ENCODE data around the gene WFDC11.
"Not testable (repeated sequence)": the region's sequence is repeated elsewhere in the genome, so short reads cannot be mapped to it uniquely, and the experiment has no call there.

WFDC11 gene

GRCh38 chr20:45679650-45680049 is 9.6 kb upstream of the WFDC11 start:
- DNase-seq (ENCODE audit: low read depth): no peak
- no peak overlapping the region for H3K4me3 ChIP-seq (ENCODE audit: low read length)
- no peak for TF ChIP-seq CTCF (conservative IDR thresholded peaks at IDR 0.05; ENCODE audit: low read length)

GRCh38 chr20:45672765-45673164 is 2.7 kb upstream of the WFDC11 start:
- TF ChIP-seq CTCF (conservative IDR thresholded peaks at IDR 0.05; ENCODE audit: low read length): no peak
- H3K4me3 ChIP-seq (ENCODE audit: low read length): no peak overlapping the region
- DNase-seq (ENCODE audit: low read depth): no peak

- not testable (repeated sequence) for H3K4me3 ChIP-seq (ENCODE audit: low read length); DNase-seq (ENCODE audit: low read depth)
Measured at GRCh38 chr20:45657038-45657437, 13.0 kb downstream of the WFDC11 start.

GRCh38 chr20:45651726-45652125 is 18.3 kb downstream of the WFDC11 start:
- DNase-seq (ENCODE audit: low read depth): not testable (repeated sequence)

GRCh38 chr20:45649312-45649863 is 20.7 kb downstream of the WFDC11 start:
- TF ChIP-seq CTCF (conservative IDR thresholded peaks at IDR 0.05; ENCODE audit: low read length): no peak
- H3K4me3 ChIP-seq (ENCODE audit: low read length): no peak overlapping the region
- DNase-seq (ENCODE audit: low read depth): no peak

More at GRCh38 chr20:45651726-45652125, 18.3 kb downstream of the WFDC11 start:
- H3K4me3 ChIP-seq (ENCODE audit: low read length): not testable (repeated sequence)

GRCh38 chr20:45647441-45648050 is 22.5 kb downstream of the WFDC11 start:
- H3K4me3 ChIP-seq (ENCODE audit: low read length): no peak overlapping the region
- no peak for TF ChIP-seq CTCF (conservative IDR thresholded peaks at IDR 0.05; ENCODE audit: low read length)
- DNase-seq (ENCODE audit: low read depth): no peak

GRCh38 chr20:45646875-45647274 is 23.2 kb downstream of the WFDC11 start:
- DNase-seq (ENCODE audit: low read depth): no peak
- TF ChIP-seq CTCF (conservative IDR thresholded peaks at IDR 0.05; ENCODE audit: low read length): no peak

GRCh38 chr20:45645869-45646268 is 24.2 kb downstream of the WFDC11 start:
- not testable (repeated sequence) for DNase-seq (ENCODE audit: low read depth); H3K4me3 ChIP-seq (ENCODE audit: low read length)

More at GRCh38 chr20:45646875-45647274, 23.2 kb downstream of the WFDC11 start:
- H3K4me3 ChIP-seq (ENCODE audit: low read length): no peak overlapping the region

- H3K4me3 ChIP-seq (ENCODE audit: low read length): not testable (repeated sequence)
Measured at GRCh38 chr20:45641076-45641475, 29.0 kb downstream of the WFDC11 start.

More at GRCh38 chr20:45641076-45641475, 29.0 kb downstream of the WFDC11 start:
- not testable (repeated sequence) for DNase-seq (ENCODE audit: low read depth)

Data from AG10803 (cell line).